HFF-Myc (cell line): ENCODE results near the gene BABAM2.
A peak's percentile ranks its signal among the peaks of the same experiment; 100 is the strongest.
"Not testable (repeated sequence)": the region's sequence is repeated elsewhere in the genome, so short reads cannot be mapped to it uniquely, and the experiment has no call there.

Experiments used
- DNase-seq: peaks from one replicate; pipeline ENCODE4 v3.0.0-alpha.2; 2011; ENCODE audit warnings: low read depth; ENCODE audit errors: extremely low read depth
- H3K4me3 ChIP-seq: replicated peaks from 2 replicates; pipeline ENCODE4 v1.5.1; 2011; ENCODE audit warnings: low read depth, mild to moderate bottlenecking, control low read depth, low read length
- CTCF ChIP-seq: IDR thresholded peaks from 2 replicates; pipeline ENCODE4 v1.5.1; 2012; ENCODE audit warnings: mild to moderate bottlenecking, low read depth, low read length, control low read depth; ENCODE audit errors: missing control alignments

The BABAM2 gene

GRCh38 chr2:28248511-28248910 lies 358.0 kb downstream of the BABAM2 start:
- DNase-seq, result no peak
- H3K4me3 ChIP-seq, result no peak overlapping the region
- no peak for TF ChIP-seq CTCF

GRCh38 chr2:28250006-28250405 lies 359.5 kb downstream of the BABAM2 start:
- no peak overlapping the region for H3K4me3 ChIP-seq
- DNase-seq, result peak; percentile 58
- TF ChIP-seq CTCF, result no peak

- H3K4me3 ChIP-seq, result no peak overlapping the region
- DNase-seq, result no peak
- TF ChIP-seq CTCF, result no peak
Observed at GRCh38 chr2:28251337-28251736, 360.8 kb downstream of the BABAM2 start.

GRCh38 chr2:28252311-28252710 lies 361.8 kb downstream of the BABAM2 start:
- TF ChIP-seq CTCF, result no peak
- no peak for DNase-seq
- no peak overlapping the region for H3K4me3 ChIP-seq

GRCh38 chr2:28253543-28253942 lies 363.0 kb downstream of the BABAM2 start:
- no peak for DNase-seq
- no peak for TF ChIP-seq CTCF
- no peak overlapping the region for H3K4me3 ChIP-seq

GRCh38 chr2:28255231-28255630 lies 364.7 kb downstream of the BABAM2 start:
- not testable (repeated sequence) for H3K4me3 ChIP-seq, DNase-seq

- TF ChIP-seq CTCF, result no peak
- no peak overlapping the region for H3K4me3 ChIP-seq
- DNase-seq, result no peak
Observed at GRCh38 chr2:28257182-28257581, 366.7 kb downstream of the BABAM2 start.

- H3K4me3 ChIP-seq, DNase-seq: not testable (repeated sequence)
Observed at GRCh38 chr2:28259226-28259625, 368.7 kb downstream of the BABAM2 start.
